Endothelial cell of umbilical vein (primary cell): ENCODE results near the gene EIF3I. TPM values are rescaled to one million over a fixed set of nuclear protein-coding genes. Genes with fewer than 3 reads are reported as not detected.

Experiments
- BruUV-seq: library from RNA; stranded (reverse); fragments of 400-500 nt; replicated peaks from 2 replicates; lab custom pipeline; 2021; lab: Mats Ljungman, UMichigan
- CTCF ChIA-PET: fragments of 300-600, 350-600 bp; sonication (Branson Sonifier 250); formaldehyde crosslinking; loops from one replicate; lab custom pipeline; 2021; ENCODE audit warnings: antibody characterized with exemption, inconsistent platforms; lab: Charles Lee
- POLR2A ChIA-PET: fragments of 300-600, 350-600 bp; sonication (Branson Sonifier 250); formaldehyde crosslinking; loops from one replicate; lab custom pipeline; 2021; ENCODE audit warnings: antibody characterized with exemption, inconsistent platforms; lab: Charles Lee
- DNase-seq: peaks from one replicate; pipeline ENCODE4 v3.0.0-alpha.2; 2011; ENCODE audit warnings: low read depth, low spot score
- FAIRE-seq: peaks from 2 replicates; lab custom pipeline; 2011; peaks lifted over from hg19 to GRCh38; lab: Jason Lieb, UNC
- H2AFZ ChIP-seq: 2 replicates; pipeline ENCODE4 v1.6.0; 2012; ENCODE audit warnings: low read depth, low read length, control low read depth, inconsistent platforms
- H3K27ac ChIP-seq: 2 replicates; pipeline ENCODE4 v1.5.1; 2011; ENCODE audit warnings: low read depth, mild to moderate bottlenecking, control low read depth, low read length, moderate library complexity; ENCODE audit not compliant: insufficient read depth
- H3K27me3 ChIP-seq, 2 experiments: 2 replicates each; pipeline versions ENCODE4 v1.6.0 to v1.6.1; 2011; ENCODE audit warnings: low read length in 2 of 2, mixed read lengths in 1 of 2; ENCODE audit not compliant: control insufficient read depth in 2 of 2, insufficient read depth in 2 of 2
- H3K36me3 ChIP-seq, 2 experiments: 2 replicates in 1 of 2; 3 replicates in 1 of 2; pipeline ENCODE4 v1.5.1; 2011; ENCODE audit warnings: low read length in 2 of 2, mild to moderate bottlenecking in 1 of 2, moderate library complexity in 1 of 2; ENCODE audit not compliant: control insufficient read depth in 2 of 2, insufficient read depth in 2 of 2; ENCODE audit errors: extremely low read depth in 1 of 2
- H3K4me1 ChIP-seq: 3 replicates; pipeline ENCODE4 v1.5.1; 2011; ENCODE audit warnings: mild to moderate bottlenecking, low read length; ENCODE audit not compliant: control insufficient read depth, insufficient read depth; ENCODE audit errors: extremely low read depth
- H3K4me2 ChIP-seq: 2 replicates; pipeline ENCODE4 v1.6.1; 2011; ENCODE audit warnings: low read length, control low read depth, mixed read lengths; ENCODE audit not compliant: insufficient read depth
- H3K4me3 ChIP-seq, 3 experiments: fragments of 200-600 bp in 1 of 3; sonication (generic), shearing (Covaris generic) in 1 of 3; replicated peaks in 1 of 3; 2 replicates each; pipeline ENCODE4 v1.5.1; 2011 to 2016; ENCODE audit warnings: control low read depth in 3 of 3, low read length in 3 of 3, mild to moderate bottlenecking in 2 of 3, inconsistent platforms in 1 of 3, low read depth in 1 of 3, moderate library complexity in 1 of 3; ENCODE audit not compliant: insufficient read depth in 1 of 3
- H3K79me2 ChIP-seq: 2 replicates; pipeline ENCODE4 v1.6.0; 2012; ENCODE audit warnings: low read length, inconsistent platforms; ENCODE audit not compliant: control insufficient read depth, insufficient read depth
- H3K9ac ChIP-seq: replicated peaks from 2 replicates; pipeline ENCODE3; 2011; ENCODE audit warnings: low read length, control low read depth; ENCODE audit not compliant: insufficient read depth; ENCODE audit errors: extremely low read depth
- H3K9me1 ChIP-seq: replicated peaks from 3 replicates; pipeline ENCODE4 v1.6.0; 2011; ENCODE audit warnings: mild to moderate bottlenecking, low read length; ENCODE audit not compliant: control insufficient read depth, insufficient read depth; ENCODE audit errors: extremely low read depth
- H3K9me3 ChIP-seq: replicated peaks from 2 replicates; pipeline ENCODE4 v1.5.1; 2012; ENCODE audit warnings: low read length, inconsistent platforms; ENCODE audit not compliant: control insufficient read depth, insufficient read depth
- H4K20me1 ChIP-seq: replicated peaks from 2 replicates; pipeline ENCODE3; 2011; ENCODE audit warnings: mild to moderate bottlenecking, low read length; ENCODE audit not compliant: control insufficient read depth, insufficient read depth; ENCODE audit errors: extremely low read depth
- FOS ChIP-seq: IDR thresholded peaks from 2 replicates; pipeline ENCODE4 v1.6.1; 2011; ENCODE audit warnings: mild to moderate bottlenecking, low read length, moderate library complexity, borderline replicate concordance; ENCODE audit not compliant: insufficient read depth
- dilution Hi-C: fragments of 300-500 bp; cut with MboI; formaldehyde crosslinking; loops from one replicate; pipeline ENCODE4 v1.15.0; 2019; ENCODE audit warnings: low sequenced_read_pairs; ENCODE audit not compliant: extremely low pct_ligation_motif_present
- intact Hi-C: fragments of 100-400 bp; cut with micrococcal nuclease; formaldehyde crosslinking; loops from one replicate; pipeline ENCODE4 v1.10.0; 2022
- polyA plus RNA-seq, 4 experiments: library from polyadenylated mRNA; depleted of rRNA in 3 of 4; stranded (reverse) in 3 of 4; unstranded in 1 of 4; fragments of >200 nt; gene quantifications; 2 replicates each; pipeline versions ENCODE4 v1.2.1 to v1.2.3, GENCODE V29; 2011 to 2012; ENCODE audit warnings: missing spikeins in 1 of 4
- total RNA-seq: library from RNA; stranded (reverse); gene quantifications from 2 replicates; pipeline ENCODE4 v1.2.3, GENCODE V29; 2021
- TF ChIP-seq, protein P1 (sequence below), 2 donors: IDR thresholded peaks; 1 replicate in 1 of 2; 2 replicates in 1 of 2; pipeline ENCODE4 v1.5.1; 2011; ENCODE audit warnings: low read length in 2 of 2, mild to moderate bottlenecking in 2 of 2, moderate library complexity in 2 of 2, control low read depth in 1 of 2, inconsistent platforms in 1 of 2, low read depth in 1 of 2; ENCODE audit not compliant: insufficient read depth in 1 of 2; ENCODE audit errors: extremely low read depth in 1 of 2

The EIF3I gene
- total and polyA plus RNA-seq, 2 donors (not counting 3 experiments of a cell fraction or from before 2014, with no cell fraction given): 186 to 331 TPM

DNA sequence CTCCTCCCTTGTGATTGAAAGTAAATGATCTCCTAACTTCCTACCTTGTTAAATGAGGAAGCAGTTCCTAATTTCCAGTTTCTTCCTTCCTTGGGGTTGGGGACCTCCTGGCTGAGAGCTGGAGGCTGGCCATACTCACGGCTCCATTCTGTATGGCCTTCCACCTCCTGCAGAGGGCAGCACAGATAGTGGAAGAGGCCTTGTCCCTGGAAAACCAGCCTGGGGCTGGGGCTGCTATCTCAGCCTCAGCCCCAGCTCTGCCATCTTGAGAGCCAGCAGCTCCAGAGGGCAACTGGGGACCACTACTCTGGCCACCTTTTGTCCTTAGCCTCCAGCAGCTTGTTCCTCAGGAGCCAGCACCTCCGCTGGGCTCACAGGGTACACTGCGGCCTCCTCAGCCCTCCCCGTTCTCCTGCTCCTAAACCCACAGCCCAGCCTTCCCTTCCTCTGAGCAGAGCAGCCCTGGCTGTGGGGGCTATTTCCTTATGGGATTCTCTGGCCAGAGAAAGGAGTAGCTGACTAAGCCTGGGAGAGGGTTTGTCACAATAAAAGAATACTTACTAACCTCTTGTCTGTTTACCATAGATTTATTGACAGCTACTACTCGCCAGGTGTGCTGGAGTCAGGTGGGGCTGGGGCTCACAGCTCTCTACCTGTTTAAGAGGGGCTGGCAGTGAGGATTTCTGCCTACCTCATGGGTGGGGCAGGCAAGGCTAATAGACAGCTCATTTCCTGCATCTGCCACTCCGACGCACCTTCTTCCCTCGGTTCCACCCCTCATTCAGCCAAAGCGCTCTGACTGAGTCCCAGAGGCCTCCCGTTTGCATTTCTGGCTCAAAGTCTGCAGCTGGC is 6.4 kb upstream of the EIF3I start:
- Histone ChIP-seq H3K79me2 (no peaks in the 10 kb centered on the region), H3K27me3 (no peaks in the 10 kb centered on the region), H3K9me3 (no peaks in the 10 kb centered on the region), H3K36me3 (peaks cover 0 to 19% of the 10 kb centered on the region in 2 experiments), H2AFZ (no peak overlapping the region), H3K9ac (no peak overlapping the region), H4K20me1 (no peaks in the 10 kb centered on the region), H3K4me3 (no peak overlapping the region), H3K4me1 (peaks cover 3% of the 10 kb centered on the region), H3K27ac (no peak overlapping the region), H3K9me1 (no peaks in the 10 kb centered on the region), H3K4me2 (no peak overlapping the region)
- CTCF ChIA-PET: interaction anchor here (0.8 to 3.5 kb wide), 48 partner anchors 8 to 432 kb away, joined by 3 to 78 read pairs (median 6); partner anchors contain the start of genes BSDC1, CCDC28B, FAM167B and FAM229A
- FAIRE-seq (peak; percentile 87), DNase-seq (peak; percentile 60)
- dilution Hi-C loops: no loop called here
- intact Hi-C loops: loop anchor here (1.0 to 5.0 kb wide), 3 partner anchors 100 to 198 kb away; partner anchors contain the start of genes FAM229A and TSSK3
- POLR2A ChIA-PET: interaction anchor here (0.8 to 2.1 kb wide), 4 partner anchors 10 to 120 kb away, joined by 3 to 17 read pairs (median 4); partner anchors contain the start of gene MARCKSL1
- no TSS peak for BruUV-seq
- TF ChIP-seq FOS: no peak
- TF ChIP-seq, protein P1, sequence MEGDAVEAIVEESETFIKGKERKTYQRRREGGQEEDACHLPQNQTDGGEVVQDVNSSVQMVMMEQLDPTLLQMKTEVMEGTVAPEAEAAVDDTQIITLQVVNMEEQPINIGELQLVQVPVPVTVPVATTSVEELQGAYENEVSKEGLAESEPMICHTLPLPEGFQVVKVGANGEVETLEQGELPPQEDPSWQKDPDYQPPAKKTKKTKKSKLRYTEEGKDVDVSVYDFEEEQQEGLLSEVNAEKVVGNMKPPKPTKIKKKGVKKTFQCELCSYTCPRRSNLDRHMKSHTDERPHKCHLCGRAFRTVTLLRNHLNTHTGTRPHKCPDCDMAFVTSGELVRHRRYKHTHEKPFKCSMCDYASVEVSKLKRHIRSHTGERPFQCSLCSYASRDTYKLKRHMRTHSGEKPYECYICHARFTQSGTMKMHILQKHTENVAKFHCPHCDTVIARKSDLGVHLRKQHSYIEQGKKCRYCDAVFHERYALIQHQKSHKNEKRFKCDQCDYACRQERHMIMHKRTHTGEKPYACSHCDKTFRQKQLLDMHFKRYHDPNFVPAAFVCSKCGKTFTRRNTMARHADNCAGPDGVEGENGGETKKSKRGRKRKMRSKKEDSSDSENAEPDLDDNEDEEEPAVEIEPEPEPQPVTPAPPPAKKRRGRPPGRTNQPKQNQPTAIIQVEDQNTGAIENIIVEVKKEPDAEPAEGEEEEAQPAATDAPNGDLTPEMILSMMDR (IDR thresholded peaks at IDR 0.05; ENCODE audit: extremely low read depth in 1 of 2, insufficient read depth in 1 of 2, low read depth in 1 of 2, low read length in 2 of 2): peak; percentile 84 to 89
